AG04450 (cell line): ENCODE results near the gene UBLCP1. TPM values are rescaled to one million over a fixed set of nuclear protein-coding genes. Genes with fewer than 3 reads are reported as not detected.
A peak's percentile ranks its signal among the peaks of the same experiment; 100 is the strongest.
"Not testable (repeated sequence)": the region's sequence is repeated elsewhere in the genome, so short reads cannot be mapped to it uniquely, and the experiment has no call there.

Experiments used
- CTCF ChIA-PET: fragments of 300-600, 350-600 bp; formaldehyde crosslinking; extraction: SDS; loops from one replicate; lab custom pipeline; 2022; ENCODE audit warnings: antibody characterized with exemption, inconsistent platforms; lab: Charles Lee
- POLR2A ChIA-PET: fragments of 350-600 bp; formaldehyde crosslinking; extraction: SDS; loops from one replicate; lab custom pipeline; 2021; ENCODE audit warnings: antibody characterized with exemption, inconsistent platforms; lab: Yijun Ruan, JAX
- DNase-seq: peaks from one replicate; pipeline ENCODE4 v3.0.0-alpha.2; 2011; ENCODE audit warnings: low read depth, low spot score
- H3K27ac ChIP-seq: one replicate; pipeline ENCODE4 v1.5.1; 2012; ENCODE audit warnings: low read depth, low read length, control low read depth
- H3K27me3 ChIP-seq: one replicate; pipeline ENCODE4 v1.6.0; 2012; ENCODE audit warnings: low read length; ENCODE audit not compliant: control insufficient read depth, insufficient read depth
- H3K4me3 ChIP-seq: 2 replicates; pipeline ENCODE4 v1.5.1; 2011; ENCODE audit warnings: mild to moderate bottlenecking, low read depth, low read length, control low read depth
- H3K9me3 ChIP-seq: 2 replicates; pipeline ENCODE4 v1.5.1; 2012; ENCODE audit warnings: low read length; ENCODE audit not compliant: control insufficient read depth, insufficient read depth
- CTCF ChIP-seq: IDR thresholded peaks from 2 replicates; pipeline ENCODE4 v1.5.1; 2011; ENCODE audit warnings: low read depth, low read length, control low read depth, inconsistent platforms
- polyA plus RNA-seq: library from polyadenylated mRNA; depleted of rRNA; stranded (reverse); fragments of >200 nt; gene quantifications from 2 replicates; pipeline ENCODE4 v1.2.3, GENCODE V29; 2011

UBLCP1 gene
- polyA plus RNA-seq, 1 experiment, result 34.4 TPM

- Histone ChIP-seq H3K4me3 (no peak overlapping the region), H3K27me3 (no peaks in the 10 kb centered on the region), H3K9me3 (peaks cover 2% of the 10 kb centered on the region; the same call in 1 of the 2 replicates), H3K27ac (no peak overlapping the region)
- CTCF ChIA-PET, result interaction anchor here (0.6 to 2.0 kb wide), 2 partner anchors 101 to 656 kb away, joined by 3 to 11 read pairs; no protein-coding TSS in a partner anchor
- no peak for TF ChIP-seq CTCF
- DNase-seq, result no peak
- POLR2A ChIA-PET, result no interaction called here
Measured at GRCh38 chr5:159258361-159258760, 4.7 kb upstream of the UBLCP1 start.

- DNase-seq, H3K27ac ChIP-seq, H3K27me3 ChIP-seq, CTCF ChIA-PET, POLR2A ChIA-PET, H3K4me3 ChIP-seq, H3K9me3 ChIP-seq: not testable (repeated sequence)
Measured at GRCh38 chr5:159260212-159260611, 2.9 kb upstream of the UBLCP1 start.

GRCh38 chr5:159262472-159262858, 625 bp upstream of the UBLCP1 start:
- peaks cover 6% of the 10 kb centered on the region; the same call in 1 of the 2 replicates for H3K9me3 ChIP-seq
- TF ChIP-seq CTCF, result no peak
- H3K27me3 ChIP-seq, result no peaks in the 10 kb centered on the region
- peak overlapping the region; percentile 95 for H3K27ac ChIP-seq
- H3K4me3 ChIP-seq, result peak overlapping the region; percentile 96
- CTCF ChIA-PET, result interaction anchor here (0.6 to 2.3 kb wide), 4 partner anchors 10 to 200 kb away, joined by 3 to 11 read pairs (median 5); no protein-coding TSS in a partner anchor
- no peak for DNase-seq
- POLR2A ChIA-PET, result interaction anchor here (0.6 kb wide), 1 partner anchor 100 kb away, joined by 4 read pairs; no protein-coding TSS in a partner anchor

GRCh38 chr5:159263569-159263905, 447 bp downstream of the UBLCP1 start:
- ChIA-PET POLR2A (no interaction called here), CTCF (interaction anchor here (1.4 kb wide), 1 partner anchor 107 kb away, joined by 12 read pairs; no protein-coding TSS in a partner anchor)
- Histone ChIP-seq H3K9me3 (peaks cover 6% of the 10 kb centered on the region; the same call in 1 of the 2 replicates), H3K27me3 (no peaks in the 10 kb centered on the region), H3K27ac (peak overlapping the region; percentile 95), H3K4me3 (peak overlapping the region; percentile 96)
- DNase-seq, result no peak
- TF ChIP-seq CTCF, result no peak

GRCh38 chr5:159266764-159267163, 3.7 kb downstream of the UBLCP1 start:
- POLR2A ChIA-PET, H3K9me3 ChIP-seq, H3K4me3 ChIP-seq, H3K27ac ChIP-seq, DNase-seq, H3K27me3 ChIP-seq: not testable (repeated sequence)
- CTCF ChIA-PET, result interaction anchor here (0.6 to 2.4 kb wide), 2 partner anchors 111 to 1449 kb away, joined by 3 to 10 read pairs; no protein-coding TSS in a partner anchor

- Histone ChIP-seq H3K27ac (no peak overlapping the region), H3K9me3 (peaks cover 3% of the 10 kb centered on the region; the same call in 1 of the 2 replicates), H3K4me3 (no peak overlapping the region), H3K27me3 (no peaks in the 10 kb centered on the region)
- ChIA-PET POLR2A (no interaction called here), CTCF (interaction anchor here (0.9 kb wide), 1 partner anchor 113 kb away, joined by 4 read pairs; no protein-coding TSS in a partner anchor)
- DNase-seq, result no peak
- TF ChIP-seq CTCF, result no peak
Measured at GRCh38 chr5:159269723-159270122, 6.6 kb downstream of the UBLCP1 start.
